B cell (primary cell): Measurements from ENCODE around the gene PSTPIP1. TPM values are rescaled to one million over a fixed set of nuclear protein-coding genes. Genes with fewer than 3 reads are reported as not detected.

Experiments
- ATAC-seq: fragments of 200-7000 bp; cut with Tn5 transposase; one replicate; pipeline ENCODE4 v1.10.0; 2021; ENCODE audit warnings: low read depth, mild to moderate bottlenecking, moderate number of reproducible peaks, moderate library complexity
- CTCF ChIA-PET: fragments of 350-600 bp; sonication (Branson Sonifier 250); formaldehyde crosslinking; loops from one replicate; lab custom pipeline; 2021; ENCODE audit warnings: antibody characterized with exemption, inconsistent platforms; lab: Charles Lee
- POLR2A ChIA-PET: fragments of 350-600 bp; sonication (Branson Sonifier 250); formaldehyde crosslinking; loops from one replicate; lab custom pipeline; 2021; ENCODE audit warnings: antibody characterized with exemption; lab: Charles Lee
- DNase-seq: peaks from one replicate; pipeline ENCODE4 v3.0.0; 2013
- H2AFZ ChIP-seq: 2 replicates; pipeline ENCODE4 v1.6.1; 2012; ENCODE audit warnings: mild to moderate bottlenecking, low read depth, low read length; ENCODE audit not compliant: insufficient read depth, poor library complexity, severe bottlenecking
- H3K27ac ChIP-seq, 2 donors: 1 replicate in 1 of 2; 2 replicates in 1 of 2; pipeline ENCODE4 v1.5.1; 2012 to 2013; ENCODE audit warnings: low read length in 2 of 2, mild to moderate bottlenecking in 2 of 2, moderate library complexity in 1 of 2
- H3K27me3 ChIP-seq, 4 experiments: fragments of 200-600 bp in 1 of 4; sonication (generic) in 1 of 4; replicated peaks in 1 of 4; 1 replicate in 2 of 4; 2 replicates in 2 of 4; pipeline versions ENCODE4 v1.6.1 to v1.7.0; 2013 to 2016; ENCODE audit warnings: low read length in 3 of 4, mild to moderate bottlenecking in 2 of 4, mixed read lengths in 1 of 4, moderate library complexity in 1 of 4; ENCODE audit not compliant: insufficient read depth in 4 of 4, control insufficient read depth in 3 of 4; ENCODE audit errors: control extremely low read depth in 1 of 4
- H3K36me3 ChIP-seq, 2 experiments: replicated peaks in 1 of 2; 1 replicate in 1 of 2; 2 replicates in 1 of 2; pipeline versions ENCODE4 v1.6.1 to v1.7.1; 2013; ENCODE audit warnings: low read length in 1 of 2; ENCODE audit not compliant: insufficient read depth in 2 of 2, control insufficient read depth in 1 of 2; ENCODE audit errors: control extremely low read depth in 1 of 2, extremely low read depth in 1 of 2
- H3K4me1 ChIP-seq, 2 donors: fragments of 200-600 bp in 1 of 2; sonication (generic) in 1 of 2; 1 replicate in 1 of 2; 2 replicates in 1 of 2; pipeline versions ENCODE4 v1.5.1 to v1.6.1; 2013 to 2017; ENCODE audit warnings: low read length in 2 of 2; ENCODE audit not compliant: control insufficient read depth in 2 of 2, insufficient read depth in 2 of 2
- H3K4me2 ChIP-seq: replicated peaks from 2 replicates; pipeline ENCODE3; 2012; ENCODE audit warnings: mild to moderate bottlenecking, low read depth, low read length; ENCODE audit not compliant: poor library complexity, severe bottlenecking
- H3K4me3 ChIP-seq, 5 experiments: fragments of 200-600 bp in 1 of 5; sonication (generic) in 1 of 5; 1 replicate in 3 of 5; 2 replicates in 2 of 5; pipeline versions ENCODE4 v1.5.1 to v1.7.0; 2011 to 2016; ENCODE audit warnings: low read length in 4 of 5, mild to moderate bottlenecking in 4 of 5, low read depth in 2 of 5, control low read depth in 1 of 5, moderate library complexity in 1 of 5; ENCODE audit not compliant: insufficient read depth in 1 of 5; ENCODE audit errors: control extremely low read depth in 1 of 5, extremely low read depth in 1 of 5
- H3K79me2 ChIP-seq: fragments of 200-600 bp; sonication (generic); one replicate; pipeline ENCODE4 v1.6.0; 2016; ENCODE audit warnings: low read length; ENCODE audit not compliant: control insufficient read depth, insufficient read depth
- H3K9ac ChIP-seq: fragments of 200-600 bp; sonication (generic); 2 replicates; pipeline ENCODE4 v1.6.1; 2017; ENCODE audit warnings: mild to moderate bottlenecking, low read length, moderate library complexity
- H3K9me3 ChIP-seq, 3 donors: one replicate each; pipeline versions ENCODE4 v1.6.1 to v1.7.1; 2013; ENCODE audit warnings: low read length in 2 of 3; ENCODE audit not compliant: control insufficient read depth in 2 of 3, insufficient read depth in 1 of 3; ENCODE audit errors: control extremely low read depth in 1 of 3
- H4K20me1 ChIP-seq: 2 replicates; pipeline ENCODE4 v1.6.0; 2012; ENCODE audit warnings: mild to moderate bottlenecking, low read length; ENCODE audit not compliant: insufficient read depth, control insufficient read depth, poor library complexity, severe bottlenecking
- H3K27ac Mint-ChIP-seq: one replicate; pipeline ENCODE4 v1.8.0; 2021; ENCODE audit warnings: mixed read lengths
- H3K27me3 Mint-ChIP-seq: one replicate; pipeline ENCODE4 v1.8.0; 2021; ENCODE audit warnings: mixed read lengths
- H3K4me1 Mint-ChIP-seq: one replicate; pipeline ENCODE4 v1.8.0; 2021; ENCODE audit warnings: mixed read lengths
- H3K4me3 Mint-ChIP-seq: one replicate; pipeline ENCODE4 v1.8.0; 2021; ENCODE audit warnings: mixed read lengths
- H3K9me3 Mint-ChIP-seq: one replicate; pipeline ENCODE4 v1.8.0; 2022; ENCODE audit warnings: mixed read lengths; ENCODE audit not compliant: insufficient read depth
- EZH2 ChIP-seq: IDR thresholded peaks from 2 replicates; pipeline ENCODE4 v1.6.1; 2012; ENCODE audit warnings: borderline replicate concordance, low read depth, mild to moderate bottlenecking, moderate library complexity, low read length; ENCODE audit not compliant: insufficient read depth, poor library complexity, severe bottlenecking
- intact Hi-C: fragments of 100-400 bp; cut with micrococcal nuclease; formaldehyde crosslinking; loops from one replicate; pipeline ENCODE4 v1.10.0; 2022
- polyA plus RNA-seq: library from polyadenylated mRNA; depleted of rRNA; stranded (reverse); fragments of >200 nt; gene quantifications from 2 replicates; pipeline ENCODE4 v1.2.3, GENCODE V29; 2012
- total RNA-seq, 2 donors: library from RNA; stranded (reverse); fragments of 120-200 nt in 1 of 2; gene quantifications; 1 replicate in 1 of 2; 2 replicates in 1 of 2; pipeline versions ENCODE4 v1.2.3 to v1.2.4, GENCODE V29; 2013 to 2022
- TF ChIP-seq, protein P1 (sequence below): fragments of 200-600 bp; IDR thresholded peaks from one replicate; pipeline ENCODE4 v1.8.0; 2022; ENCODE audit warnings: antibody characterized with exemption, mild to moderate bottlenecking

PSTPIP1 gene
- total and polyA plus RNA-seq, 2 donors (not counting 1 experiment from before 2014, with no cell fraction given), result 69.0 to 79.3 TPM

DNA sequence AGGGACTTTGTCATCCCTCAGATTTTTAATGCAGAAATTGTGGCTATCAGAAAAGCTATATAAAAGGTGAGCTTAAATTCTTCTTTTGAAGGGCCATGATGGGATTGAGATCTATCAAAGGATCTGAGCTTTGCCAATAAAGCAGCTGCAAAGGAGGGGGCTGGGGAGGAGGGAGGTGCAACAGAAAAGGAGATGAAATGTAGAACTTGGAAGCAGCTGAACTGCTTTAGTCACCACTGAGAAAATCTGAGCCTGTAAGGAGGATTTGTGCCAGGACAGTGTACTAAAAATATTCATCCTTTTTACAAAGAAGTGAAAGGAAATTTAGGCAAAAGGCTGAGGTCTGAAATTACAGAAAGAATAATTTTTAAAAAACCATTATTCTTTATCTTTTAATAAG, 65.6 kb downstream of the PSTPIP1 start:
- Histone ChIP-seq H2AFZ (no peak overlapping the region), H4K20me1 (peaks cover 68% of the 10 kb centered on the region), H3K4me3 (peak overlapping the region in 1 of 5 experiments; percentile 9), H3K9me3 (no peaks in the 10 kb centered on the region), H3K79me2 (peaks cover 100% of the 10 kb centered on the region), H3K27ac (peak overlapping the region; percentile 11 to 48), H3K27me3 (no peaks in the 10 kb centered on the region), H3K4me2 (peak overlapping the region; percentile 51), H3K36me3 (peaks cover 0 to 35% of the 10 kb centered on the region in 2 experiments), H3K9ac (peak overlapping the region; percentile 37), H3K4me1 (peaks cover 66 to 81% of the 10 kb centered on the region in 2 donors)
- Mint-ChIP-seq H3K4me3 (peak overlapping the region; percentile 49), H3K4me1 (peaks cover 83% of the 10 kb centered on the region), H3K9me3 (no peaks in the 10 kb centered on the region), H3K27me3 (no peaks in the 10 kb centered on the region), H3K27ac (peak overlapping the region; percentile 44)
- ATAC-seq, result no peak
- DNase-seq, result no peak
- no peak for TF ChIP-seq EZH2
- TF ChIP-seq, protein P1, sequence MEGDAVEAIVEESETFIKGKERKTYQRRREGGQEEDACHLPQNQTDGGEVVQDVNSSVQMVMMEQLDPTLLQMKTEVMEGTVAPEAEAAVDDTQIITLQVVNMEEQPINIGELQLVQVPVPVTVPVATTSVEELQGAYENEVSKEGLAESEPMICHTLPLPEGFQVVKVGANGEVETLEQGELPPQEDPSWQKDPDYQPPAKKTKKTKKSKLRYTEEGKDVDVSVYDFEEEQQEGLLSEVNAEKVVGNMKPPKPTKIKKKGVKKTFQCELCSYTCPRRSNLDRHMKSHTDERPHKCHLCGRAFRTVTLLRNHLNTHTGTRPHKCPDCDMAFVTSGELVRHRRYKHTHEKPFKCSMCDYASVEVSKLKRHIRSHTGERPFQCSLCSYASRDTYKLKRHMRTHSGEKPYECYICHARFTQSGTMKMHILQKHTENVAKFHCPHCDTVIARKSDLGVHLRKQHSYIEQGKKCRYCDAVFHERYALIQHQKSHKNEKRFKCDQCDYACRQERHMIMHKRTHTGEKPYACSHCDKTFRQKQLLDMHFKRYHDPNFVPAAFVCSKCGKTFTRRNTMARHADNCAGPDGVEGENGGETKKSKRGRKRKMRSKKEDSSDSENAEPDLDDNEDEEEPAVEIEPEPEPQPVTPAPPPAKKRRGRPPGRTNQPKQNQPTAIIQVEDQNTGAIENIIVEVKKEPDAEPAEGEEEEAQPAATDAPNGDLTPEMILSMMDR, result no peak
- ChIA-PET POLR2A (no interaction called here), CTCF (interaction anchor here (0.7 to 3.1 kb wide), 6 partner anchors 10 to 483 kb away, joined by 3 to 9 read pairs (median 7); no protein-coding TSS in a partner anchor)
- intact Hi-C loops, result no loop called here

DNA sequence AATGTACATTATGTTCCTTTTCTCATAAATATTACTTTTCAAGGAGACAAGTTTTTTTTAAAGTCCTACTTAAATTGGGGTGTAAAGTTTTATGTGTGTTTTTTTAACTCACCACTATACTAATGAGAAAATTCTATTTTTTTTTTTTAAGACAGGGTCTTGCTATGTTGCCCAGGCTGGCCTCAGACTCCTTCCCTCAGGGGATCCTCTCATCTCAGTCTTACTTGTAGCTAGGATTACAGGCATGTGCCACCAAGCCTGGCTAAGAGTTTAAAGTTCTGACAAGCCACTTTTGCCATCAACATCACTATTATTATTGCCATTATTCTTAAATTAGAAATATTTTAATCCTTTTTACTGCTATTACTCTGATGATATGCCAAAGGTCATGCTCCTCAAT, 68.3 kb downstream of the PSTPIP1 start:
- peak overlapping the region; percentile 20 for H3K4me2 ChIP-seq

More for the DNA sequence above, 68.3 kb downstream of the PSTPIP1 start:
- Histone ChIP-seq H4K20me1 (peaks cover 44% of the 10 kb centered on the region), H3K36me3 (peaks cover 0 to 23% of the 10 kb centered on the region in 2 experiments), H3K4me1 (peaks cover 67 to 87% of the 10 kb centered on the region in 2 donors), H3K4me3 (no peak overlapping the region), H3K27ac (peak overlapping the region in 1 of 2 donors; percentile 84), H3K9me3 (no peaks in the 10 kb centered on the region), H2AFZ (no peak overlapping the region), H3K9ac (no peak overlapping the region), H3K79me2 (peaks cover 96% of the 10 kb centered on the region), H3K27me3 (no peaks in the 10 kb centered on the region)
- ChIA-PET POLR2A (no interaction called here), CTCF (interaction anchor here (0.8 to 0.9 kb wide), 2 partner anchors 40 to 44 kb away, joined by 3 read pairs; no protein-coding TSS in a partner anchor)
- ATAC-seq (no peak), DNase-seq (no peak)
- no peaks in the 10 kb centered on the region for H3K27me3 Mint-ChIP-seq
- H3K4me1 Mint-ChIP-seq, result peaks cover 80% of the 10 kb centered on the region
- no peaks in the 10 kb centered on the region for H3K9me3 Mint-ChIP-seq
- TF ChIP-seq, protein P1, result no peak
- no peak for TF ChIP-seq EZH2
- H3K4me3 Mint-ChIP-seq, result no peak overlapping the region
- intact Hi-C loops, result no loop called here
- no peak overlapping the region for H3K27ac Mint-ChIP-seq
